Keratinocyte (primary cell): ENCODE results near the gene NXPH2. TPM values are rescaled to one million over a fixed set of nuclear protein-coding genes. Genes with fewer than 3 reads are reported as not detected.

Experiments used
- DNase-seq: peaks from one replicate; pipeline ENCODE4 v3.0.0-alpha.2; 2011; ENCODE audit warnings: low read depth, missing footprints, low spot score
- FAIRE-seq: peaks from 2 replicates; lab custom pipeline; 2011; peaks lifted over from hg19 to GRCh38; lab: Jason Lieb, UNC
- H2AFZ ChIP-seq: 2 replicates; pipeline ENCODE4 v1.6.0; 2012; ENCODE audit warnings: low read length, control low read depth, inconsistent platforms; ENCODE audit not compliant: control insufficient read depth
- H3K27ac ChIP-seq: 2 replicates; pipeline ENCODE4 v1.5.1; 2011; ENCODE audit warnings: low read length; ENCODE audit not compliant: control insufficient read depth, insufficient read depth
- H3K27me3 ChIP-seq: 3 replicates; pipeline ENCODE4 v1.6.0; 2011; ENCODE audit warnings: low read length; ENCODE audit not compliant: control insufficient read depth, insufficient read depth; ENCODE audit errors: extremely low read depth
- H3K36me3 ChIP-seq, 2 experiments: 2 replicates in 1 of 2; 3 replicates in 1 of 2; pipeline ENCODE4 v1.5.1; 2011; ENCODE audit warnings: low read length in 2 of 2, mild to moderate bottlenecking in 1 of 2; ENCODE audit not compliant: control insufficient read depth in 2 of 2, insufficient read depth in 2 of 2; ENCODE audit errors: extremely low read depth in 1 of 2
- H3K4me1 ChIP-seq: 3 replicates; pipeline ENCODE4 v1.5.1; 2011; ENCODE audit warnings: low read length; ENCODE audit not compliant: control insufficient read depth, insufficient read depth; ENCODE audit errors: extremely low read depth
- H3K4me2 ChIP-seq: 3 replicates; pipeline ENCODE4 v1.6.0; 2011; ENCODE audit warnings: low read depth, low read length; ENCODE audit not compliant: control insufficient read depth, insufficient read depth; ENCODE audit errors: extremely low read depth
- H3K4me3 ChIP-seq, 3 experiments: fragments of 200-600 bp in 1 of 3; sonication (generic) in 1 of 3; 2 replicates in 2 of 3; 3 replicates in 1 of 3; pipeline ENCODE4 v1.5.1; 2011 to 2016; ENCODE audit warnings: low read length in 3 of 3, mild to moderate bottlenecking in 3 of 3, control low read depth in 2 of 3, inconsistent platforms in 1 of 3, low read depth in 1 of 3, mixed read lengths in 1 of 3, mixed run types in 1 of 3, moderate library complexity in 1 of 3; ENCODE audit not compliant: control insufficient read depth in 2 of 3, insufficient read depth in 2 of 3; ENCODE audit errors: extremely low read depth in 1 of 3
- H3K79me2 ChIP-seq: 2 replicates; pipeline ENCODE4 v1.6.0; 2012; ENCODE audit warnings: low read length; ENCODE audit not compliant: control insufficient read depth, insufficient read depth
- H3K9ac ChIP-seq: 3 replicates; pipeline ENCODE4 v1.6.0; 2011; ENCODE audit warnings: low read length; ENCODE audit not compliant: control insufficient read depth, insufficient read depth; ENCODE audit errors: extremely low read depth
- H3K9me1 ChIP-seq: 3 replicates; pipeline ENCODE4 v1.6.0; 2011; ENCODE audit warnings: low read length; ENCODE audit not compliant: control insufficient read depth, insufficient read depth; ENCODE audit errors: extremely low read depth
- H3K9me3 ChIP-seq: 2 replicates; pipeline ENCODE4 v1.5.1; 2012; ENCODE audit warnings: low read depth, low read length; ENCODE audit not compliant: control insufficient read depth
- H4K20me1 ChIP-seq: 3 replicates; pipeline ENCODE4 v1.6.0; 2011; ENCODE audit warnings: low read length; ENCODE audit not compliant: control insufficient read depth, insufficient read depth; ENCODE audit errors: extremely low read depth
- EZH2 ChIP-seq: IDR thresholded peaks from one replicate; pipeline ENCODE4 v1.6.1; 2012; ENCODE audit warnings: inconsistent platforms, mild to moderate bottlenecking, low read length, moderate library complexity
- dilution Hi-C: fragments of 300-500 bp; cut with MboI; formaldehyde crosslinking; loops from one replicate; pipeline ENCODE4 v1.7.0; 2020; ENCODE audit warnings: low sequenced_read_pairs; ENCODE audit not compliant: extremely low pct_ligation_motif_present
- polyA plus RNA-seq, 5 experiments: library from polyadenylated mRNA; depleted of rRNA in 3 of 5; stranded (reverse) in 3 of 5; stranded (forward) in 1 of 5; unstranded in 1 of 5; fragments of >200 nt; gene quantifications; 1 replicate in 1 of 5; 2 replicates in 3 of 5; 3 replicates in 1 of 5; pipeline versions ENCODE4 v1.2.1 to v1.2.3, GENCODE V29; 2011 to 2012; ENCODE audit warnings: missing spikeins in 2 of 5, low read depth in 1 of 5, low replicate concordance in 1 of 5
- TF ChIP-seq, protein P1 (sequence below), 3 experiments: IDR thresholded peaks in 1 of 3; conservative IDR thresholded peaks in 1 of 3; optimal IDR thresholded peaks in 1 of 3; 2 replicates in 2 of 3; 3 replicates in 1 of 3; pipeline versions ENCODE3 to v1.5.1; 2011; ENCODE audit warnings: low read length in 3 of 3, mild to moderate bottlenecking in 3 of 3, moderate library complexity in 2 of 3, control low read depth in 1 of 3, inconsistent platforms in 1 of 3; ENCODE audit not compliant: insufficient read depth in 2 of 3; ENCODE audit errors: extremely low read depth in 1 of 3

The NXPH2 gene
- polyA plus RNA-seq, 1 donor (not counting 4 experiments of a cell fraction or from before 2014, with no cell fraction given), result not detected

DNA sequence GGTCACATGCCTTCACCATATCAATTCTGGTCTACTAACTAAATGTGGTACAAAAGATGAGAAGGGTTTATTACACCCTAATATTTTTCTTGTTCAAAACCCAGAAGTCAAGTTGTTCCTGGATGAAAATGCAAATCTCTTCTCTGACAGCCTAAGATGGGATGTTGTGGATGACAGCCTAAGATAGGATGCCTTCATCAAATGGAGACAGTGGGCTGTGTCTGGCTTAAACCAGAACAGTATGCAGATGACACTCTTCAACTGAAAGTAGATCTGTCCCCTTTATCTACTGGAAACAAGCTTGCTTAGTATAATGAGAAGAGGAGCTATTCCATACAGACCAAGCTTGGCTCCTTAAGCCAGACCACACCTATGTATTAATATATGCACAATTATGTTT is 17.7 kb downstream of the NXPH2 start:
- no peak overlapping the region for H3K9ac ChIP-seq
- no peaks in the 10 kb centered on the region for H3K27me3 ChIP-seq
- no peaks in the 10 kb centered on the region for H3K79me2 ChIP-seq
- no peak overlapping the region for H3K4me2 ChIP-seq
- TF ChIP-seq EZH2, result no peak
- TF ChIP-seq, protein P1, sequence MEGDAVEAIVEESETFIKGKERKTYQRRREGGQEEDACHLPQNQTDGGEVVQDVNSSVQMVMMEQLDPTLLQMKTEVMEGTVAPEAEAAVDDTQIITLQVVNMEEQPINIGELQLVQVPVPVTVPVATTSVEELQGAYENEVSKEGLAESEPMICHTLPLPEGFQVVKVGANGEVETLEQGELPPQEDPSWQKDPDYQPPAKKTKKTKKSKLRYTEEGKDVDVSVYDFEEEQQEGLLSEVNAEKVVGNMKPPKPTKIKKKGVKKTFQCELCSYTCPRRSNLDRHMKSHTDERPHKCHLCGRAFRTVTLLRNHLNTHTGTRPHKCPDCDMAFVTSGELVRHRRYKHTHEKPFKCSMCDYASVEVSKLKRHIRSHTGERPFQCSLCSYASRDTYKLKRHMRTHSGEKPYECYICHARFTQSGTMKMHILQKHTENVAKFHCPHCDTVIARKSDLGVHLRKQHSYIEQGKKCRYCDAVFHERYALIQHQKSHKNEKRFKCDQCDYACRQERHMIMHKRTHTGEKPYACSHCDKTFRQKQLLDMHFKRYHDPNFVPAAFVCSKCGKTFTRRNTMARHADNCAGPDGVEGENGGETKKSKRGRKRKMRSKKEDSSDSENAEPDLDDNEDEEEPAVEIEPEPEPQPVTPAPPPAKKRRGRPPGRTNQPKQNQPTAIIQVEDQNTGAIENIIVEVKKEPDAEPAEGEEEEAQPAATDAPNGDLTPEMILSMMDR (optimal IDR thresholded peaks at IDR 0.05 in 1 of 3, IDR thresholded peaks at IDR 0.05 in 1 of 3, conservative IDR thresholded peaks at IDR 0.05 in 1 of 3; ENCODE audit: extremely low read depth in 1 of 3, insufficient read depth in 2 of 3, low read length in 3 of 3), result no peak
- no peak overlapping the region for H3K27ac ChIP-seq
- DNase-seq (no peak), FAIRE-seq (peak; percentile 5)
- H3K4me3 ChIP-seq, result no peak overlapping the region
- no peaks in the 10 kb centered on the region for H3K9me3 ChIP-seq
- H3K4me1 ChIP-seq, result peaks cover 5% of the 10 kb centered on the region
- no peaks in the 10 kb centered on the region for H3K36me3 ChIP-seq
- no peak overlapping the region for H2AFZ ChIP-seq
- H4K20me1 ChIP-seq, result no peaks in the 10 kb centered on the region
- dilution Hi-C loops, result no loop called here
- H3K9me1 ChIP-seq, result no peaks in the 10 kb centered on the region

GRCh38 chr2:138760676-138761075 is 19.5 kb downstream of the NXPH2 start:
- Histone ChIP-seq H3K9ac (no peak overlapping the region), H3K79me2 (no peaks in the 10 kb centered on the region), H3K36me3 (no peaks in the 10 kb centered on the region), H3K4me1 (peaks cover 11% of the 10 kb centered on the region), H3K9me3 (no peaks in the 10 kb centered on the region), H3K4me3 (no peak overlapping the region), H2AFZ (no peak overlapping the region), H4K20me1 (no peaks in the 10 kb centered on the region), H3K9me1 (no peaks in the 10 kb centered on the region), H3K4me2 (no peak overlapping the region), H3K27me3 (no peaks in the 10 kb centered on the region), H3K27ac (no peak overlapping the region)
- dilution Hi-C loops, result no loop called here
- TF ChIP-seq EZH2, result no peak
- TF ChIP-seq, protein P1 (optimal IDR thresholded peaks at IDR 0.05 in 1 of 3, IDR thresholded peaks at IDR 0.05 in 1 of 3, conservative IDR thresholded peaks at IDR 0.05 in 1 of 3; ENCODE audit: extremely low read depth in 1 of 3, insufficient read depth in 2 of 3, low read length in 3 of 3), result no peak
- no peak for FAIRE-seq
- no peak for DNase-seq
